SK-N-SH treated with all-trans-retinoic acid at 6 μM for 48 hours (cell line): ENCODE results near the gene MRPL48.

Experiments used
- ISL1 ChIP-seq: fragments of 250-450 bp; sonication (Bioruptor Pico); IDR thresholded peaks from 2 replicates; pipeline ENCODE4 v2.1.2; 2022; ENCODE audit warnings: mild to moderate bottlenecking, moderate library complexity
- TOX ChIP-seq: fragments of 250-450 bp; sonication (Bioruptor Pico); IDR thresholded peaks from 2 replicates; pipeline ENCODE4 v1.8.0; 2021; ENCODE audit warnings: mild to moderate bottlenecking, moderate library complexity, borderline replicate concordance
- ZFP30 ChIP-seq: fragments of 450-650 bp; formaldehyde crosslinking; IDR thresholded peaks from 2 replicates; pipeline ENCODE4 v1.5.0; 2022; ENCODE audit warnings: mild to moderate bottlenecking, moderate library complexity
- ZNF8 ChIP-seq: fragments of 450-650 bp; formaldehyde crosslinking; IDR thresholded peaks from 2 replicates; pipeline ENCODE4 v1.5.0; 2020; ENCODE audit warnings: mild to moderate bottlenecking, moderate library complexity
- TF ChIP-seq, protein P1 (sequence below): fragments of 250-450 bp; sonication (Bioruptor Pico); IDR thresholded peaks from 2 replicates; pipeline ENCODE4 v1.8.0; 2020; ENCODE audit warnings: mild to moderate bottlenecking, moderate library complexity, borderline replicate concordance

DNA sequence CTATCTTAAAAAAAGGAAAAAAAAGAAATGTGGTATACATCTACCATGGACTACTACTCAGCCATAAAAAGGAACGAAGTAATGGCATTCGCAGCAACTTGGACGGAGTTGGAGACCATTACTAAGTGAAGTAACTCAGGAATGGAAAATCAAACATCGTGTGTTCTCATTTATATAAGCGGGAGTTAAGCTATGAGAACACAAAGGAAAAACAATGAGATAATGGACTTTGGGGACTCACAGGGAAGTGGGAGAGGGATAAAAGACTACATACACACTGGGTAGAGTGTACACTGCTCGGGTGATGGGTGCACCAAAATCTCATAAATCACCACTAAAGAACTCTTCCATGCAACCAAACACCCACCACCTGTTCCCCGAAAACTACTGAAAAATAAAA lies 38.6 kb upstream of the MRPL48 start:
- no peak for TF ChIP-seq ZFP30
- no peak for TF ChIP-seq ZNF8 (CRISPR knock-in tag)
- TF ChIP-seq, protein P1, sequence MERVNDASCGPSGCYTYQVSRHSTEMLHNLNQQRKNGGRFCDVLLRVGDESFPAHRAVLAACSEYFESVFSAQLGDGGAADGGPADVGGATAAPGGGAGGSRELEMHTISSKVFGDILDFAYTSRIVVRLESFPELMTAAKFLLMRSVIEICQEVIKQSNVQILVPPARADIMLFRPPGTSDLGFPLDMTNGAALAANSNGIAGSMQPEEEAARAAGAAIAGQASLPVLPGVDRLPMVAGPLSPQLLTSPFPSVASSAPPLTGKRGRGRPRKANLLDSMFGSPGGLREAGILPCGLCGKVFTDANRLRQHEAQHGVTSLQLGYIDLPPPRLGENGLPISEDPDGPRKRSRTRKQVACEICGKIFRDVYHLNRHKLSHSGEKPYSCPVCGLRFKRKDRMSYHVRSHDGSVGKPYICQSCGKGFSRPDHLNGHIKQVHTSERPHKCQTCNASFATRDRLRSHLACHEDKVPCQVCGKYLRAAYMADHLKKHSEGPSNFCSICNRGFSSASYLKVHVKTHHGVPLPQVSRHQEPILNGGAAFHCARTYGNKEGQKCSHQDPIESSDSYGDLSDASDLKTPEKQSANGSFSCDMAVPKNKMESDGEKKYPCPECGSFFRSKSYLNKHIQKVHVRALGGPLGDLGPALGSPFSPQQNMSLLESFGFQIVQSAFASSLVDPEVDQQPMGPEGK (CRISPR knock-in tag): no peak
- TF ChIP-seq TOX (CRISPR knock-in tag): no peak
- TF ChIP-seq ISL1 (CRISPR knock-in tag): no peak
